HTERT RPE-1 (cell line): ENCODE data around the gene CCDC197.

Experiments
- in situ Hi-C: fragments of 300-500 bp; cut with MboI; formaldehyde crosslinking; loops from 4 replicates; pipeline ENCODE4 v1.14.3; 2020; ENCODE audit warnings: low sequenced_read_pairs

The CCDC197 gene

DNA sequence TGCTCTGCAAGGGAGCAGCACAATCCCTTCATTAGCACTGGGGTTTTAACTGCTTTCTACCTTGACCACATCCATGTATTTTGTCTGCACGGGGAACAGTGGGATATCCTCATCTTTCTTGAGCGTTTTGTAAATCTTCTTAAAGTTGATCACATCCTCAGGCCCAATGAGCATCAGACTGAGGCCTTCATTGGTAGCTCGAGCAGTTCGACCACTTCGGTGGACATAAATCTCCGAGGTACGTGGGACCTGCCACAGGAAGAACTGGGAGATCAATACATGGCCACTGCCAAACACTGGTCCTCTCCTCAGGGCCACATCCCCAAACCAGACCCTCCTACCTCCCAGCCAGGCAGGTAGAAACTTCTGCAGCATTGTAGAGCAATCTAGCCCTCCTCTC, 57.8 kb downstream of the CCDC197 start:
- in situ Hi-C loops: no loop called here

- in situ Hi-C loops: no loop called here
Observed at GRCh38 chr14:94056579-94057308, 59.6 kb downstream of the CCDC197 start.

DNA sequence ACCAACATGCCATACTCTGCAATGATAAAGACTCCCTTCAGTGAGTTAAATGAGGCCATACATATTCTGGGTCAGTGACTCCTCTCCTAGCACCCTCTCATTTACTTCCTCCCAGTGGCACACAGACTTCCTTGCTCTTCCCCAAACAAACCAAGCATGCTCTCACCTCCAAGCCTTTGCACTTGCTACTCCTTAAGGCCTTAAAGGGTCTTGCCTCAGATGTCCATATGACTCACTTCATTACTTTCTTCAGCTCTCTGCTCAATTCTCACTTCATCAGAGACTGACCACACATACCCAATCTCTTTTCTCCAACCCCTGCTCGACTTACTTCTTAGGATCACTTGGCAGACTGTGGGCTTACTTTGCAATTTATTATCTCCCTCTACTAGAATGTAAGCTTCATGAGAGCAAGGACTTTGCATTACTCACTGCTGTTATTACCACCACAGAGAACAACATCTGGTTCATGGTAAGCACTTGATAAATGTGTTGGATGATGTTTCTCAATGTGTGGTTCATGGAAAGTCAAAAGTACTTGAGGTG, 61.1 kb downstream of the CCDC197 start:
- in situ Hi-C loops: no loop called here
